ENCODE results near the gene PPP1R13B. TPM values are rescaled to one million over a fixed set of nuclear protein-coding genes. Genes with fewer than 3 reads are reported as not detected.
"Not testable (repeated sequence)": the region's sequence is repeated elsewhere in the genome, so short reads cannot be mapped to it uniquely, and the experiment has no call there.

The PPP1R13B gene
- total RNA-seq, 4 donors from 2014 or later = 19.9 to 25.2 (median 23.6) TPM

GRCh38 chr14:103788086-103788485 lies 59.3 kb downstream of the PPP1R13B start:
- DNase-seq (ENCODE audit: extremely low spot score) = no peak
- TF ChIP-seq EP300 (IDR thresholded peaks at IDR 0.05) (no peak), POLR2A (IDR thresholded peaks at IDR 0.05; ENCODE audit: low read depth) (no peak), POLR2AphosphoS5 (IDR thresholded peaks at IDR 0.05) (no peak)
- TF ChIP-seq, protein P1, sequence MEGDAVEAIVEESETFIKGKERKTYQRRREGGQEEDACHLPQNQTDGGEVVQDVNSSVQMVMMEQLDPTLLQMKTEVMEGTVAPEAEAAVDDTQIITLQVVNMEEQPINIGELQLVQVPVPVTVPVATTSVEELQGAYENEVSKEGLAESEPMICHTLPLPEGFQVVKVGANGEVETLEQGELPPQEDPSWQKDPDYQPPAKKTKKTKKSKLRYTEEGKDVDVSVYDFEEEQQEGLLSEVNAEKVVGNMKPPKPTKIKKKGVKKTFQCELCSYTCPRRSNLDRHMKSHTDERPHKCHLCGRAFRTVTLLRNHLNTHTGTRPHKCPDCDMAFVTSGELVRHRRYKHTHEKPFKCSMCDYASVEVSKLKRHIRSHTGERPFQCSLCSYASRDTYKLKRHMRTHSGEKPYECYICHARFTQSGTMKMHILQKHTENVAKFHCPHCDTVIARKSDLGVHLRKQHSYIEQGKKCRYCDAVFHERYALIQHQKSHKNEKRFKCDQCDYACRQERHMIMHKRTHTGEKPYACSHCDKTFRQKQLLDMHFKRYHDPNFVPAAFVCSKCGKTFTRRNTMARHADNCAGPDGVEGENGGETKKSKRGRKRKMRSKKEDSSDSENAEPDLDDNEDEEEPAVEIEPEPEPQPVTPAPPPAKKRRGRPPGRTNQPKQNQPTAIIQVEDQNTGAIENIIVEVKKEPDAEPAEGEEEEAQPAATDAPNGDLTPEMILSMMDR (IDR thresholded peaks at IDR 0.05) = no peak
- H3K36me3 ChIP-seq = peaks cover 0 to 48% (median 19%) of the 10 kb centered on the region in 4 donors
- intact Hi-C loops (cut with DNase I) = no loop called here
- H3K27ac ChIP-seq (replicated peaks in 1 of 4) = no peak overlapping the region
- 62% methylated on average over 1 of the region's 1 CpG for WGBS
- no peaks in the 10 kb centered on the region for H3K27me3 ChIP-seq
- H3K4me1 ChIP-seq = no peaks in the 10 kb centered on the region
- no peak overlapping the region for H3K4me3 ChIP-seq
- no peaks in the 10 kb centered on the region for H3K9me3 ChIP-seq

- Histone ChIP-seq H3K4me3 (no peak overlapping the region), H3K4me1 (no peaks in the 10 kb centered on the region), H3K36me3 (peaks cover 0 to 65% (median 24%) of the 10 kb centered on the region in 4 donors), H3K9me3 (no peaks in the 10 kb centered on the region), H3K27me3 (no peaks in the 10 kb centered on the region), H3K27ac (replicated peaks in 1 of 4) (no peak overlapping the region)
- DNase-seq (ENCODE audit: extremely low spot score) = no peak
- intact Hi-C loops (cut with DNase I) = no loop called here
- WGBS = 86% methylated on average over 1 of the region's 2 CpGs
- no peak for TF ChIP-seq POLR2A (IDR thresholded peaks at IDR 0.05; ENCODE audit: low read depth)
- no peak for TF ChIP-seq POLR2AphosphoS5 (IDR thresholded peaks at IDR 0.05)
- TF ChIP-seq EP300 (IDR thresholded peaks at IDR 0.05) = no peak
- TF ChIP-seq, protein P1 (IDR thresholded peaks at IDR 0.05) = no peak
Observed at GRCh38 chr14:103782376-103782775, 65.0 kb downstream of the PPP1R13B start.

- 95% methylated on average over 5 of the region's 6 CpGs for WGBS
- Histone ChIP-seq H3K4me1 (peaks cover 6 to 14% (median 9%) of the 10 kb centered on the region in 4 donors), H3K36me3 (peaks cover 0 to 59% (median 16%) of the 10 kb centered on the region in 4 donors)
- H3K27ac ChIP-seq (replicated peaks in 1 of 4); DNase-seq (ENCODE audit: extremely low spot score); H3K4me3 ChIP-seq; intact Hi-C loops (cut with DNase I); H3K9me3 ChIP-seq; H3K27me3 ChIP-seq: not testable (repeated sequence)
Observed at GRCh38 chr14:103776319-103776718, 71.1 kb downstream of the PPP1R13B start.

- no peak for DNase-seq (ENCODE audit: extremely low spot score)
- Histone ChIP-seq H3K36me3 (peaks cover 0 to 56% (median 16%) of the 10 kb centered on the region in 4 donors), H3K4me1 (peaks cover 6 to 14% (median 10%) of the 10 kb centered on the region in 4 donors), H3K27ac (replicated peaks in 1 of 4) (no peak overlapping the region), H3K27me3 (no peaks in the 10 kb centered on the region), H3K9me3 (no peaks in the 10 kb centered on the region), H3K4me3 (no peak overlapping the region)
- TF ChIP-seq, protein P1 (IDR thresholded peaks at IDR 0.05) = no peak
- TF ChIP-seq POLR2AphosphoS5 (IDR thresholded peaks at IDR 0.05) = no peak
- no peak for TF ChIP-seq POLR2A (IDR thresholded peaks at IDR 0.05; ENCODE audit: low read depth)
- TF ChIP-seq EP300 (IDR thresholded peaks at IDR 0.05) = no peak
- intact Hi-C loops (cut with DNase I) = no loop called here
- WGBS = 88% methylated on average over 7 of the region's 7 CpGs
Observed at GRCh38 chr14:103775506-103775905, 71.9 kb downstream of the PPP1R13B start.

DNA sequence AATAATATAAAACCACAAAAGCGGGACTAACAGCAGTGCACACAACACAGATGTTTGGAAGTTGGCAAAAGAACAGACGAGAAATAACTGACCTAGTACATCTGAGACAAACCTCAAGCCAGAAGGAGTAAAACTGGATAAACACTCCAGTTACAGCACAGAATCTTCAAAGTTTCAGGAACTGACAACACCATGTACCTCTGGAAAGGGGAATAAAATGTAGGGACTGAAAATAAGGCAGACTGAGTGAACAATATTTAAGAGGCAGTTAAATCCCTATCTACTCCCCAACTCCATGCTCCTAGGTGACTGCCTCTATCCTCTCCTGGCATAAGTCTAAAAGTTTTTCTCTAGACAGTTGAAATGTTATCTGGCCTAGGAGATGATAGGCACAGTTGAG lies 73.9 kb downstream of the PPP1R13B start:
- intact Hi-C loops (cut with DNase I) = no loop called here
- peaks cover 6 to 14% (median 10%) of the 10 kb centered on the region in 4 donors for H3K4me1 ChIP-seq
- peak overlapping the region in 1 of 4 donors; percentile 16 for H3K27ac ChIP-seq (replicated peaks in 1 of 4)
- no peak for DNase-seq (ENCODE audit: extremely low spot score)
- 67% methylated on average over 2 of the region's 2 CpGs for WGBS
- no peaks in the 10 kb centered on the region for H3K27me3 ChIP-seq
- no peaks in the 10 kb centered on the region for H3K9me3 ChIP-seq
- no peak overlapping the region for H3K4me3 ChIP-seq
- TF ChIP-seq POLR2A (IDR thresholded peaks at IDR 0.05; ENCODE audit: low read depth) (no peak), EP300 (IDR thresholded peaks at IDR 0.05) (no peak), POLR2AphosphoS5 (IDR thresholded peaks at IDR 0.05) (no peak)
- TF ChIP-seq, protein P1 (IDR thresholded peaks at IDR 0.05) = no peak
- H3K36me3 ChIP-seq = peaks cover 0 to 42% (median 8%) of the 10 kb centered on the region in 4 donors
